ENCODE data around the gene ACTR8.
A peak's percentile ranks its signal among the peaks of the same experiment; 100 is the strongest.

ACTR8 gene

GRCh38 chr3:53890726-53891475, 8.9 kb upstream of the ACTR8 start:
- Histone ChIP-seq H3K9ac (ENCODE audit: low read depth, low read length) (peak overlapping the region; percentile 92), H3K36me3 (ENCODE audit: insufficient read depth, low read length) (peaks cover 10% of the 10 kb centered on the region), H3K4me3 (ENCODE audit: low read length) (peak overlapping the region; percentile 84), H3K4me1 (ENCODE audit: control insufficient read depth, insufficient read depth, low read length) (peaks cover 16% of the 10 kb centered on the region), H3K4me2 (ENCODE audit: low read length) (peak overlapping the region; percentile 90), H3K27me3 (ENCODE audit: control insufficient read depth, insufficient read depth, low read length) (peaks cover 6% of the 10 kb centered on the region), H3K9me3 (replicated peaks; ENCODE audit: low read length) (no peaks in the 10 kb centered on the region)

- Histone ChIP-seq H3K9ac (ENCODE audit: low read depth, low read length) (no peak overlapping the region), H3K9me3 (replicated peaks; ENCODE audit: low read length) (no peaks in the 10 kb centered on the region), H3K4me1 (ENCODE audit: control insufficient read depth, insufficient read depth, low read length) (peaks cover 16% of the 10 kb centered on the region), H3K36me3 (ENCODE audit: insufficient read depth, low read length) (peaks cover 10% of the 10 kb centered on the region), H3K27me3 (ENCODE audit: control insufficient read depth, insufficient read depth, low read length) (no peaks in the 10 kb centered on the region), H3K4me3 (ENCODE audit: low read length) (no peak overlapping the region), H3K4me2 (ENCODE audit: low read length) (no peak overlapping the region)
Observed at GRCh38 chr3:53888232-53888631, 6.3 kb upstream of the ACTR8 start.

DNA sequence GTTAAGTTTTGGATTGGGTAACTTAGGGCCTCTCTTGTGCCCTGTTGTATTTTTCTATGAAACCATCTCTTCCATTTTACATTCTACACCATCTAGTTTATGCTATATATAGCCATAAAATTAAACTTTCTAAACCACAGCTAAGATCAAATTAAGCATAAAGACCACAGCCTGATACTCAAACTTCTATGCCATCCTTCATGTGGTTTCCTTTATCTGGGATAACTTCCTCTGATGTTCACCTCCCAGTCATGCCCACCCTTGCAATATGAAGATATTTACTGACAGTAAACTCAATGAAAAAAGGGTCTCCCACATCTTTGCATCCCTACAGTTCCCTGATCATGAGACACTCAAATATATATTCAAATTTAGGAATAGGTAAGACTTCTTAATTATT, 5.5 kb upstream of the ACTR8 start:
- H3K4me1 ChIP-seq (ENCODE audit: control insufficient read depth, insufficient read depth, low read length), result peaks cover 14% of the 10 kb centered on the region
- H3K4me3 ChIP-seq (ENCODE audit: low read length), result no peak overlapping the region
- no peak overlapping the region for H3K9ac ChIP-seq (ENCODE audit: low read depth, low read length)
- no peak overlapping the region for H3K4me2 ChIP-seq (ENCODE audit: low read length)
- H3K27me3 ChIP-seq (ENCODE audit: control insufficient read depth, insufficient read depth, low read length), result no peaks in the 10 kb centered on the region
- H3K9me3 ChIP-seq (replicated peaks; ENCODE audit: low read length), result no peaks in the 10 kb centered on the region
- peaks cover 10% of the 10 kb centered on the region for H3K36me3 ChIP-seq (ENCODE audit: insufficient read depth, low read length)

DNA sequence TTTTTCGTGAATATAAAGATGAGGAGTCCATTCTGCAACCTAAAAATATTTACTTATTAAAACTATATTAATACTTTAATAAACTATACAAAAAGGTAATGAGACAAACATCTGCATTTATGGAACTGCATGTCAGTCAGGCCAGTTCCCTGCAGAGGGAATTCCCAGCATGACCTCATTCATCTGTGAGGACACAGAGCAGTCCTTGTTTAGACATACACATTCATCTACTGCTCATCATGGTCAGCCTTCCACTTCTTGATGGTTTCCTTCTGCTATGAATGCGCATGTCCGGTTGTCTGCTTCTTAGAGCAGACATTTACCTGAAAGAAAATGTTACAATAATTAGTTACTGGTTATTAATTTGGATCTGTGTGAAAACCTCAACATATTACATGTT, 3.3 kb upstream of the ACTR8 start:
- Histone ChIP-seq H3K9ac (ENCODE audit: low read depth, low read length) (no peak overlapping the region), H3K9me3 (replicated peaks; ENCODE audit: low read length) (no peaks in the 10 kb centered on the region), H3K27me3 (ENCODE audit: control insufficient read depth, insufficient read depth, low read length) (no peaks in the 10 kb centered on the region), H3K4me2 (ENCODE audit: low read length) (no peak overlapping the region), H3K4me1 (ENCODE audit: control insufficient read depth, insufficient read depth, low read length) (peaks cover 14% of the 10 kb centered on the region), H3K4me3 (ENCODE audit: low read length) (no peak overlapping the region), H3K36me3 (ENCODE audit: insufficient read depth, low read length) (peaks cover 10% of the 10 kb centered on the region)

DNA sequence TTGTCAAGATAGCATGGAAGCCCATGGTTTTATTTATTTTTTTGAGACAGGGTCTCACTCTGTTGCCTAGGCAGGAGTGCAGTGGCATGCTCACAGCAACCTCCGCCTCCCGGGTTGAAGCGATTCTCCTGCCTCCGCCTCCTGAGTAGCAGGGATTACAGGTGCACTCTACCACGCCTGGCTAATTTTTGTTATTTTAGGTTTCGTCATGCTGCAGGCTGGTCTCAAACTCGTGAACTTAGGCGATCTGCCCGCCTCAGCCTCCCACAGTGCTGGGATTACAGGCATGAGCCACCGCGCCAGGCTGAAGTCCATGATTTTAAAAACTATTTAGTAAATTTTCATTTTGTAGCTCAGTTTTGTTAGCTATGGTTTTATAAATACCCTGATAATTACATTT, 2.7 kb upstream of the ACTR8 start:
- no peaks in the 10 kb centered on the region for H3K27me3 ChIP-seq (ENCODE audit: control insufficient read depth, insufficient read depth, low read length)
- peaks cover 13% of the 10 kb centered on the region for H3K36me3 ChIP-seq (ENCODE audit: insufficient read depth, low read length)
- H3K4me2 ChIP-seq (ENCODE audit: low read length), result no peak overlapping the region
- no peak overlapping the region for H3K9ac ChIP-seq (ENCODE audit: low read depth, low read length)
- no peak overlapping the region for H3K4me3 ChIP-seq (ENCODE audit: low read length)
- no peaks in the 10 kb centered on the region for H3K9me3 ChIP-seq (replicated peaks; ENCODE audit: low read length)
- H3K4me1 ChIP-seq (ENCODE audit: control insufficient read depth, insufficient read depth, low read length), result peaks cover 13% of the 10 kb centered on the region

GRCh38 chr3:53883008-53883407, 1.1 kb upstream of the ACTR8 start:
- no peak overlapping the region for H3K4me2 ChIP-seq (ENCODE audit: low read length)
- H3K4me1 ChIP-seq (ENCODE audit: control insufficient read depth, insufficient read depth, low read length), result peaks cover 13% of the 10 kb centered on the region
- no peak overlapping the region for H3K4me3 ChIP-seq (ENCODE audit: low read length)
- H3K9me3 ChIP-seq (replicated peaks; ENCODE audit: low read length), result no peaks in the 10 kb centered on the region
- H3K36me3 ChIP-seq (ENCODE audit: insufficient read depth, low read length), result peaks cover 25% of the 10 kb centered on the region
- H3K27me3 ChIP-seq (ENCODE audit: control insufficient read depth, insufficient read depth, low read length), result no peaks in the 10 kb centered on the region
- H3K9ac ChIP-seq (ENCODE audit: low read depth, low read length), result no peak overlapping the region

- Histone ChIP-seq H3K27me3 (ENCODE audit: control insufficient read depth, insufficient read depth, low read length) (no peaks in the 10 kb centered on the region), H3K9me3 (replicated peaks; ENCODE audit: low read length) (no peaks in the 10 kb centered on the region), H3K9ac (ENCODE audit: low read depth, low read length) (peak overlapping the region; percentile 94), H3K36me3 (ENCODE audit: insufficient read depth, low read length) (peaks cover 41% of the 10 kb centered on the region), H3K4me1 (ENCODE audit: control insufficient read depth, insufficient read depth, low read length) (peaks cover 13% of the 10 kb centered on the region), H3K4me3 (ENCODE audit: low read length) (peak overlapping the region; percentile 98), H3K4me2 (ENCODE audit: low read length) (peak overlapping the region; percentile 91)
Observed at GRCh38 chr3:53880396-53881345, 1.3 kb downstream of the ACTR8 start.

- peaks cover 71% of the 10 kb centered on the region for H3K36me3 ChIP-seq (ENCODE audit: insufficient read depth, low read length)
- no peak overlapping the region for H3K9ac ChIP-seq (ENCODE audit: low read depth, low read length)
- H3K27me3 ChIP-seq (ENCODE audit: control insufficient read depth, insufficient read depth, low read length), result no peaks in the 10 kb centered on the region
- no peaks in the 10 kb centered on the region for H3K9me3 ChIP-seq (replicated peaks; ENCODE audit: low read length)
- no peaks in the 10 kb centered on the region for H3K4me1 ChIP-seq (ENCODE audit: control insufficient read depth, insufficient read depth, low read length)
- H3K4me2 ChIP-seq (ENCODE audit: low read length), result no peak overlapping the region
- H3K4me3 ChIP-seq (ENCODE audit: low read length), result no peak overlapping the region
Observed at GRCh38 chr3:53865732-53866499, 16.0 kb downstream of the ACTR8 start.

- H3K9ac ChIP-seq (ENCODE audit: low read depth, low read length), result no peak overlapping the region
- H3K4me1 ChIP-seq (ENCODE audit: control insufficient read depth, insufficient read depth, low read length), result no peaks in the 10 kb centered on the region
- peaks cover 61% of the 10 kb centered on the region for H3K36me3 ChIP-seq (ENCODE audit: insufficient read depth, low read length)
- no peak overlapping the region for H3K4me2 ChIP-seq (ENCODE audit: low read length)
- no peaks in the 10 kb centered on the region for H3K9me3 ChIP-seq (replicated peaks; ENCODE audit: low read length)
- H3K4me3 ChIP-seq (ENCODE audit: low read length), result no peak overlapping the region
- no peaks in the 10 kb centered on the region for H3K27me3 ChIP-seq (ENCODE audit: control insufficient read depth, insufficient read depth, low read length)
Observed at GRCh38 chr3:53863145-53863544, 18.8 kb downstream of the ACTR8 start.

- Histone ChIP-seq H3K4me1 (ENCODE audit: control insufficient read depth, insufficient read depth, low read length) (no peaks in the 10 kb centered on the region), H3K27me3 (ENCODE audit: control insufficient read depth, insufficient read depth, low read length) (no peaks in the 10 kb centered on the region), H3K4me2 (ENCODE audit: low read length) (no peak overlapping the region), H3K9me3 (replicated peaks; ENCODE audit: low read length) (no peaks in the 10 kb centered on the region), H3K4me3 (ENCODE audit: low read length) (no peak overlapping the region), H3K36me3 (ENCODE audit: insufficient read depth, low read length) (peaks cover 53% of the 10 kb centered on the region), H3K9ac (ENCODE audit: low read depth, low read length) (no peak overlapping the region)
Observed at GRCh38 chr3:53862241-53862640, 19.7 kb downstream of the ACTR8 start.

DNA sequence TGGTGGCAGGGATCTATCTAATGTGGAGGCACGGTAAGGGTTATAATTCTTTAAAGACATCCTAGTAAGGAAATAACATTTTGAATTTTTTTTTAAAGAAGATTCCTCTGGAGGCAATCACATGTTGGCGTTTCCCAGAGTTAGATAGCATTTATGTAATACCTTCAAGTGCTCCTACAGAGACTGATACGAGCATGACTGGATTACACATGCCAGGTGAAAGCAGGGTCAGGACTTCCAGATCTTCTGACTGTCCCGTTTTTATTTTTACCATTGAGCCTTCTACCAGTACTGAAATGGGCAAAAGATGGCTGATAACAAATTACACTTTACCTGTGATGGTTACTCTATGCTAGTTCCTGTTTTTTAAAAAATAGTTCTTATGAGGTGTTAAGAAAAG, 21.8 kb downstream of the ACTR8 start:
- peaks cover 42% of the 10 kb centered on the region for H3K36me3 ChIP-seq (ENCODE audit: insufficient read depth, low read length)
- no peak overlapping the region for H3K4me2 ChIP-seq (ENCODE audit: low read length)
- no peaks in the 10 kb centered on the region for H3K27me3 ChIP-seq (ENCODE audit: control insufficient read depth, insufficient read depth, low read length)
- no peak overlapping the region for H3K9ac ChIP-seq (ENCODE audit: low read depth, low read length)
- no peaks in the 10 kb centered on the region for H3K4me1 ChIP-seq (ENCODE audit: control insufficient read depth, insufficient read depth, low read length)
- H3K4me3 ChIP-seq (ENCODE audit: low read length), result no peak overlapping the region
- H3K9me3 ChIP-seq (replicated peaks; ENCODE audit: low read length), result no peaks in the 10 kb centered on the region
